Peyer's patch (tissue), 4 donors: ENCODE results near the gene DNAJB8. TPM values are rescaled to one million over a fixed set of nuclear protein-coding genes. Genes with fewer than 3 reads are reported as not detected.
A peak's percentile ranks its signal among the peaks of the same experiment; 100 is the strongest.

Source experiments
- DNase-seq, 3 donors: peaks; one replicate each; pipeline ENCODE4 v3.0.0-alpha.2; 2017 to 2019
- H3K27ac ChIP-seq, 4 donors: fragments of 200-600 bp; sonication (generic); one replicate each; pipeline ENCODE4 v1.5.1; 2016 to 2019
- H3K27me3 ChIP-seq, 2 donors: fragments of 200-600 bp; sonication (generic); one replicate each; pipeline ENCODE4 v1.5.1; 2019
- H3K36me3 ChIP-seq, 3 donors: fragments of 200-600 bp; sonication (generic); one replicate each; pipeline ENCODE4 v1.5.1; 2016 to 2019
- H3K4me1 ChIP-seq, 4 donors: fragments of 200-600 bp; sonication (generic); one replicate each; pipeline ENCODE4 v1.5.1; 2016 to 2019
- H3K4me3 ChIP-seq, 4 donors: fragments of 200-600 bp; sonication (generic); 1 replicate in 3 of 4; 2 replicates in 1 of 4; pipeline ENCODE4 v1.5.1; 2016 to 2019; ENCODE audit warnings: mild to moderate bottlenecking in 1 of 4
- H3K9me3 ChIP-seq, 4 donors: fragments of 200-600 bp; sonication (generic); one replicate each; pipeline ENCODE4 v1.5.1; 2016 to 2019; ENCODE audit warnings: mild to moderate bottlenecking in 1 of 4
- POLR2A ChIP-seq, 2 donors: fragments of 450-650 bp; IDR thresholded peaks; one replicate each; pipeline ENCODE4 v1.5.1; 2017; ENCODE audit warnings: antibody characterized with exemption in 2 of 2, mild to moderate bottlenecking in 2 of 2, moderate library complexity in 2 of 2
- total RNA-seq, 4 donors: library from RNA; depleted of rRNA; stranded (reverse); fragments of >200 nt; gene quantifications; one replicate each; pipeline ENCODE4 v1.1.0, GENCODE V29; 2016
- TF ChIP-seq, protein P1 (sequence below), 6 experiments: fragments of 450-650 bp in 4 of 6; fragments of 200-600 bp in 2 of 6; sonication (generic) in 1 of 6; IDR thresholded peaks; one replicate each; pipeline ENCODE4 v1.5.1; 2017 to 2019; ENCODE audit warnings: antibody characterized with exemption in 6 of 6, mild to moderate bottlenecking in 3 of 6, moderate library complexity in 1 of 6

DNAJB8 gene
- total RNA-seq, 4 donors from 2014 or later, result not detected

DNA sequence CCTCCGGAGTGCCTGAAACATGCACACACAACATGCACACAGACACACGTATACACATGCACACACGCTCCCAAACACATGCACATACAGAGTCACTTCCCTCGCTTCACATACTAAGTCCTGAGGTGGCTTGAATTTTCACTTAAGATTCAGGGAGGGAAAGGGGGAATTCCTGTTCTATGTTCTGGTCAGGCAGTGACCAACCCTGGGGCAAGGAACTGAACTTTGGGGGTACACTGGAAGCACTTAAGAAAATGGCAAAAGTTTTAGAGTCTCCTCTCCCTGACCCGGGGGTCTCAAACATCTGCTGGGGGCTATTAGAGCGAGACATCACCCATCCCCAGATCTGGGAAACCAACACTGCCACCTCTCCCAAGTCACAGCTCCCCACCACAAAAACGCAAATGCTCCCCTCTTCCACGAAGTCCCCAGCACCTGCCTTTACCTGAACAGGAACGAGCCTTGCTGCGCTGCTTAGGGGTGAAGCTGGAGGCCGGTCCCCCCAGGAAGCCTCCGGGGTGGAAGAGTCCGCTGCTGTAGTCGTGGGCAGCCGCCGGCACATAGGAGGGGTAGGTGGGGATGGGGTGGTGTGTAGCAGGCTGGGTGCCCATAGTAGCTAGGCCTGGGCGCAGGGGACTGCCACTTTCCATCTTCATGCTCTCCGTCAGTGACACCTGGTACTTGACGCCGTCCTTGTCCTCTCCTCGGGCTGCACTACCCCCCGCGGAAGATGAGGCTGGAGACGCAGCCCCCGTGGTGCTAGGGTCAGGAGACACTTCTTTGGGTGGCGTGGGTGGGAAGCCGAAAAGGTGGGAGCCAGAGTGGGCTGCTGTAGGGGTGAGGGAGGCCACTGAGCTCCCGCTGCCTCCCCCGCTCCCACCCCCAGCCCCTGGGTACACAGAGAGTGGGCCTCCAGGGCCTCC lies 18.9 kb upstream of the DNAJB8 start:
- H3K4me1 ChIP-seq, result peaks cover 0 to 42% (median 23%) of the 10 kb centered on the region in 4 donors
- H3K27me3 ChIP-seq, result peaks cover 0 to 72% of the 10 kb centered on the region in 2 donors
- H3K27ac ChIP-seq, result peak overlapping the region in 1 of 4 donors; percentile 16
- no peaks in the 10 kb centered on the region for H3K9me3 ChIP-seq
- DNase-seq, result no peak
- peak overlapping the region in 1 of 4 donors; percentile 60 for H3K4me3 ChIP-seq
- TF ChIP-seq, protein P1, sequence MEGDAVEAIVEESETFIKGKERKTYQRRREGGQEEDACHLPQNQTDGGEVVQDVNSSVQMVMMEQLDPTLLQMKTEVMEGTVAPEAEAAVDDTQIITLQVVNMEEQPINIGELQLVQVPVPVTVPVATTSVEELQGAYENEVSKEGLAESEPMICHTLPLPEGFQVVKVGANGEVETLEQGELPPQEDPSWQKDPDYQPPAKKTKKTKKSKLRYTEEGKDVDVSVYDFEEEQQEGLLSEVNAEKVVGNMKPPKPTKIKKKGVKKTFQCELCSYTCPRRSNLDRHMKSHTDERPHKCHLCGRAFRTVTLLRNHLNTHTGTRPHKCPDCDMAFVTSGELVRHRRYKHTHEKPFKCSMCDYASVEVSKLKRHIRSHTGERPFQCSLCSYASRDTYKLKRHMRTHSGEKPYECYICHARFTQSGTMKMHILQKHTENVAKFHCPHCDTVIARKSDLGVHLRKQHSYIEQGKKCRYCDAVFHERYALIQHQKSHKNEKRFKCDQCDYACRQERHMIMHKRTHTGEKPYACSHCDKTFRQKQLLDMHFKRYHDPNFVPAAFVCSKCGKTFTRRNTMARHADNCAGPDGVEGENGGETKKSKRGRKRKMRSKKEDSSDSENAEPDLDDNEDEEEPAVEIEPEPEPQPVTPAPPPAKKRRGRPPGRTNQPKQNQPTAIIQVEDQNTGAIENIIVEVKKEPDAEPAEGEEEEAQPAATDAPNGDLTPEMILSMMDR (IDR thresholded peaks at IDR 0.05), result no peak
- TF ChIP-seq POLR2A (IDR thresholded peaks at IDR 0.05), result no peak
- H3K36me3 ChIP-seq, result no peaks in the 10 kb centered on the region

DNA sequence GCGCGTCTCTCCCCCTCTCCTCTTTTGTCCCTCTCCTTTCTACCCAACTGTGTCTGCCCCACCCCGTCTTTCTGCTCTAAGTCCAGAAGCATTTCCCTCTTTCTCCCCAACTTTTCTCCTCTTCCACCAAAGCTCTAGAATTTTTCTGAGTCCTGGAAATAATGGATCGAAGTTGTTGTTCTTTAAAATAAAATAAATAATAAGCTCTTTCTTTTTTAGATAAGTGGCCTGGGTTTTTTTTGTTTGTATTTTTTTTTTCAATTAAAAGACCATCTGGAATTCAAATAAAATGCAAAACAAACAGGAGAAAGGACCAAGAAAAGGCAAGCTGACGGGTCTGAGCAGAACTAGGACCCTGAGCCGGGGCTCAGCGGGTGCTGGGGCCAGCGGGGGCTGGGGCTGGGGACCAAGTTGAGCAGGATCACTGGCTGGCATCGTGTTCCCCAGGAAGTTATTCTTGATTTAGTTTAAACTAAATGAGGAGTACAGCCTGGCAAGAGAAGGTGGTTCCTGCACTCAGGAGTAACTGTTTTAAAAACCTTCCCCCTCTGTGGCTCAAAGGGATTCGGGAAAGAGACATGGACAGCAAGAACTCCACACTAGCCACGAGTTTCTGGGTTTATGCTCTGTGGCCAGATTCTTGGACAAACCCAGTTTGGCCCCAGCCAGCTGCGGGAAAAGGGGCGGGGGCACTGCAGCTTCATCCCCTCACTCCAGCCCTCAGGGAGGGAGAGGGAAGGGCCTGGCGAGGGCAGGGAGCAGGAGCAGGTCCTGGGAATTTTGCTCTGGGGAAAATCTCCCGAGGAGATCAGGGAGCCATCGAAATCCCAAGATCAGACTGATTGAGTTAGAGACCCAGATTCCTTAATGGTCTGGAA lies 18.0 kb upstream of the DNAJB8 start:
- peak overlapping the region in 1 of 4 donors; percentile 60 for H3K4me3 ChIP-seq
- H3K9me3 ChIP-seq, result no peaks in the 10 kb centered on the region
- H3K27me3 ChIP-seq, result peaks cover 0 to 66% of the 10 kb centered on the region in 2 donors
- peak overlapping the region in 2 of 4 donors; percentile 32 to 41 for H3K27ac ChIP-seq
- H3K4me1 ChIP-seq, result peaks cover 0 to 33% (median 20%) of the 10 kb centered on the region in 4 donors
- no peaks in the 10 kb centered on the region for H3K36me3 ChIP-seq
- no peak for TF ChIP-seq POLR2A (IDR thresholded peaks at IDR 0.05)
- no peak for DNase-seq

DNA sequence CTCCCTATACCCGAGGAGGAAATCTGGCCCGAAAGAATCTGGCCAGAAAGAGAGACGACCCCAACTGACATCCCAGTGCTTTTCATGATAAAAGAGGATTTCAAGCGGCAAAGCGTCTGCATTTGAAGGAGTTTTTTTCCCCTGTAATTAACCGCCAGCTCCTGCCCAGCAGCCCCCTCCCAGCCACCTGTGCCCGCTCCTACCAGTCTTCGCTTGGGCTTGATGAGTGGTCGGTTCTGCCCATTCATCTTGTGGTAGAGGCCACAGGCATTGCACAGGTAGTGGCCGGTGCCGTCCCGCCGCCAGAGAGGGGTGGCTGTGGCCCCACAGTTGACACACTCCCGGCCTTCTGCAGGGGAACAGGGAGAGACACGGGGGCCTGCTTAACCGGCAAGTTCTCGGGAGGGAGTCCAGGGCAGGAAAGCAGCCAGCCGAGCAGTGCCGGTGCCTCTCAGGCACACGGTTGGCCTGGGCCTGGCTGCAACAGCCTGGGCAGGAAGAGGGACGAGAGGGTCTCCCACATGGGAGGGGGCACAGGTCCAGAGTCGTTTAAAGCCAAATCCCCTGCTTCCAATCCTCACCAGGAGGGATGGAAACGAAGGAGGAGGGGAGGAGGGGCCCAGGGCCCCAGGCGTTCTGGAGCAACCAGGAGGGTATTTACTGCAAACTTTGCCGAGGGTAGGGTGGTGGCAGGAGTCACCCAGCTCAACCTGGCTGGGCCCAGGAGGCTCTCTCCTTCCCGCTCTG lies 17.1 kb upstream of the DNAJB8 start:
- H3K27ac ChIP-seq, result peak overlapping the region in 2 of 4 donors; percentile 32 to 41
- TF ChIP-seq, protein P1 (IDR thresholded peaks at IDR 0.05), result no peak
- no peak for TF ChIP-seq POLR2A (IDR thresholded peaks at IDR 0.05)
- no peaks in the 10 kb centered on the region for H3K9me3 ChIP-seq
- peaks cover 0 to 25% (median 15%) of the 10 kb centered on the region in 4 donors for H3K4me1 ChIP-seq
- peak overlapping the region in 2 of 4 donors; percentile 5 to 23 for H3K4me3 ChIP-seq
- peaks cover 0 to 58% of the 10 kb centered on the region in 2 donors for H3K27me3 ChIP-seq
- DNase-seq, result no peak
- H3K36me3 ChIP-seq, result no peaks in the 10 kb centered on the region

DNA sequence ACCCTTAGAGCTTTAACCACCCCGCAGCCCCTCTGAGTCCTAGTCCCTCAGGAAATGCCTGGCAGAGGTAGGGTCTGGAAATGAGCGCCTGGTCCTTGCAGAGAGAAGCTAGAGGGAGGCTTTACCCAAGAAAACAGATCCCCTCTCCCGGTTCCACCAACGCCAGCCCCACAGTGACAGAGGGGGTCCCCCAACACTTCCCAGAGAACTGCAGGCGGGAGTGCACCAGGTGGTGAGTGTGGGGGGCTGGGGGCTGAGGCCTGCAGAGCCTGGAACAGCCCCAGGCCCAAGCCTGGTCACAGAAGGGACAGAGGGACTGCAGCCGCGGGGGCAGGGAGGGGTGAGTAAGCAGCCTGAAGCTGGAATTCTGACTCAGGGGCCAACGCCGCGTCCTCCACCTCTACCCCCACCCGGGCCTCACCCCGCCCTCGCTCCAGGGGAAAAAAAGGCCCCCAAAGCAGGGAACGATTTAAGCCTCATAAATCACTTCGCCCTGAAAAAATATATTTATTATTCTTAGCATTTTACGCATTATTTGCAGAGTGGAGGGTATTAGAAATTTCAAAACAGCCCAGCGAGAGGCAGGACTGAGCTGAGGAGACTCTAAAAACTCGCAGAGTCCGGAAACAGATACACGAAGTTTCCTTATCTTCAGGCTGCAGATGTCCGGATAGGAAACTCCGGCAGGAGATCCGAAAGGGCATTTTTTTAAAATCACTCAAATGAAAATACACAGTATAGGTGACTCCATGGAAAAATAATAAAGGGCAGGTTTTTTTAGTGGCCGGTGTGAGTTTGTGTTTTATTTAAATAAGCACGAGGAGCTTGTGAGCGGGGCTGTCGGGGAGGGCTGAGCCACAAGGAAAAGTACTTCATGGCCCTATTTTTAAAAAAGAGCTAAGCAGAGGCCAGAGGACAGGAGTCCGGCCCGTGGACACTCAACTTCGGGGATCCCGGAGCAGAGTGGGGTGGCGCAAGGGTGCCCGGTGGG lies 16.3 kb upstream of the DNAJB8 start:
- no peak overlapping the region for H3K4me3 ChIP-seq
- DNase-seq, result no peak

More for the DNA sequence above, 16.3 kb upstream of the DNAJB8 start:
- Histone ChIP-seq H3K27ac (peak overlapping the region in 2 of 4 donors; percentile 32 to 41), H3K9me3 (no peaks in the 10 kb centered on the region), H3K4me1 (peaks cover 0 to 16% (median 10%) of the 10 kb centered on the region in 4 donors), H3K27me3 (peaks cover 0 to 50% of the 10 kb centered on the region in 2 donors), H3K36me3 (no peaks in the 10 kb centered on the region)
- TF ChIP-seq, protein P1 (IDR thresholded peaks at IDR 0.05), result no peak
- no peak for TF ChIP-seq POLR2A (IDR thresholded peaks at IDR 0.05)
